IPS-15b (cell line): ENCODE measurements around the gene PAXIP1.

Experiments used
- H3K27me3 ChIP-seq: one replicate; pipeline ENCODE4 v1.6.1; 2013; ENCODE audit warnings: low read length; ENCODE audit not compliant: control insufficient read depth, insufficient read depth
- H3K36me3 ChIP-seq: one replicate; pipeline ENCODE4 v1.6.1; 2013; ENCODE audit warnings: low read length; ENCODE audit not compliant: control insufficient read depth, insufficient read depth
- H3K4me1 ChIP-seq: one replicate; pipeline ENCODE4 v1.6.1; 2013; ENCODE audit warnings: mild to moderate bottlenecking, low read length; ENCODE audit not compliant: control insufficient read depth, insufficient read depth
- H3K4me3 ChIP-seq: one replicate; pipeline ENCODE4 v1.5.1; 2013; ENCODE audit warnings: low read depth, low read length
- H3K9ac ChIP-seq: one replicate; pipeline ENCODE4 v1.6.1; 2013; ENCODE audit warnings: low read depth, mild to moderate bottlenecking, low read length
- H3K9me3 ChIP-seq: one replicate; pipeline ENCODE4 v1.6.1; 2013; ENCODE audit warnings: mild to moderate bottlenecking, low read length; ENCODE audit not compliant: control insufficient read depth, insufficient read depth

The PAXIP1 gene

GRCh38 chr7:154990964-154991540 lies 11.9 kb downstream of the PAXIP1 start:
- Histone ChIP-seq H3K4me3 (no peak overlapping the region), H3K9ac (no peak overlapping the region), H3K27me3 (no peaks in the 10 kb centered on the region), H3K4me1 (peaks cover 6% of the 10 kb centered on the region), H3K9me3 (no peaks in the 10 kb centered on the region), H3K36me3 (peaks cover under 1% of the 10 kb centered on the region)

DNA sequence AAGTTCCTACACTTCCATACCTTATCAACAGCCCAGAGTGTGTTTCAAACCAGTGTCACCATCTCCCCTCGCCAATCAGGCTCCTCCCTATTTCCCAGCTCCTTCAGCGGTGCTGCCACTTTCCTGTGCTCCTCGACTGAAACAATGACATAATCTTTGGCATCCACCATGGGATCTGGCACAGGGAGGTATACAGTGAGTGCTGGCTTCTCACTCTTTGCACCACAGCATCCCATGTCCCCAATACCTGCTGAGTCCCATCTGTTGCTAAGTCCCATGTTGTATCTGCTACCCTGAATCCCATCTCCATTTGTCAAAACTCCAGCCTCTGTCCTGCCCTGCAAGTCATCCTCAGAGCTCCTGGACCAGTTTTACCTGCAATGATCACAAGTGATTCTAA lies 15.4 kb downstream of the PAXIP1 start:
- Histone ChIP-seq H3K9ac (no peak overlapping the region), H3K4me1 (no peaks in the 10 kb centered on the region), H3K9me3 (no peaks in the 10 kb centered on the region), H3K27me3 (no peaks in the 10 kb centered on the region), H3K36me3 (no peaks in the 10 kb centered on the region), H3K4me3 (no peak overlapping the region)

DNA sequence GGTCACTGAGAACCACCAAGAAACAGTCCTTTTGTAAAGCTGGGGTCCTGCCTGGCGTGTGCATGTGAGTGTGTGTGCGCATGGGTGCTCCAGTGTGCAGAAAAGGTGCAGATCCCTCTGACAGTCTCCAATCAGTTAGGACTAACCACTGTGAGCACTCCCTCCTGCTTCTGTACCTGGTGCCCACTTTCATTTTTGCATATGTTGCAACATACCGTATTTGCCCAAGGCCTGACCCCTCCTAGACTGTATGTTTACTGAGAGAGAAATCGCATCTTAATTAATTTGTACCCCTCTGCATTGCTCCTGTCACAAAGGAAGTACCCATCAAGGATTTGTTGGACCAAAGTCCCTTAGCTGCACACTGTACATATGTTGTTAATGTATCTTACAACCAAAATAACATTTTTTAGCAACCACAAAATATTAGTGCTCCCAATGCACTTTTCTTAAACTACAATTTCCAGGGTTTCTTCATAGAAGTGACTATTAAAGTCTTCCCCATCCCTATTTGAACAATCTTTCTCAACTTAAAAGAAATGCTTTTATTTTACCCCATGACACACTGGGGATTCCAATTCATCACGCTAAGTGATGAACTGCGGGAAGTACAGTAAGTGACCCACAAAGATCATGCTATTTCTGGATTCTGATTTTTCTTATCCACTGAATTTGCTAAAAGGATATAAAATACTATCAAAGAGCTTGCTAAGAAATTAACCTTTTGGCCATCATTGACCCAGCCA lies 16.6 kb downstream of the PAXIP1 start:
- Histone ChIP-seq H3K9ac (no peak overlapping the region), H3K9me3 (no peaks in the 10 kb centered on the region), H3K27me3 (no peaks in the 10 kb centered on the region), H3K4me1 (no peaks in the 10 kb centered on the region), H3K4me3 (no peak overlapping the region), H3K36me3 (no peaks in the 10 kb centered on the region)

GRCh38 chr7:154985230-154985629 lies 17.7 kb downstream of the PAXIP1 start:
- Histone ChIP-seq H3K36me3 (no peaks in the 10 kb centered on the region), H3K4me1 (no peaks in the 10 kb centered on the region), H3K4me3 (no peak overlapping the region), H3K9ac (no peak overlapping the region), H3K27me3 (no peaks in the 10 kb centered on the region), H3K9me3 (no peaks in the 10 kb centered on the region)

DNA sequence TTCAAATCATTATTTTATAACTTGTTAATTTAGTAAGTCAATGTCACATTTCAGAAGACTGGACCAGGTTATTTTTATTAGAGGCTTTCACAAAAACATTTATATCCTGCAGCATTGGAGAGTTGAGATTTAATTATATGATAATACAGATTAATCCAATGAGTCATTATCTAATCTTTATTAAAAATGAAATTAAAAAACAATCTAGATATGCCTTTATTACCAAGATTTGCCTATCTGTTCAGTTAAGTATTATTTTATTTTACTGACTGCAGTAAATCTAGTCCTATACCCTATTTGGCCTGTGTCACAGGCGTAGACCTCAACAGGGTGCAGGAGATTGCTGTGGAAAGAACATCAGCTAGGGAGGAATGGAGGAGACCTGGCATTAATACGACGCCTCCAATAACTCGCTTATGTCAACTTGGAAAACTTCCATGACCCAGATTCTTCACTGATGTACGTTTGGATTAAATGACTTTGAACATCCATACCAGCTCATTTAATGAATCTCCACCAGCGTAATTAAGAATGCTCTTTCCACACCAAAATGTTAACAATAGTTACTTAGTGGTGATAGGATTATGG lies 18.2 kb downstream of the PAXIP1 start:
- Histone ChIP-seq H3K36me3 (no peaks in the 10 kb centered on the region), H3K4me1 (no peaks in the 10 kb centered on the region), H3K9me3 (no peaks in the 10 kb centered on the region), H3K27me3 (no peaks in the 10 kb centered on the region), H3K4me3 (no peak overlapping the region), H3K9ac (no peak overlapping the region)

GRCh38 chr7:154978017-154978416 lies 24.9 kb downstream of the PAXIP1 start:
- H3K36me3 ChIP-seq: peaks cover under 1% of the 10 kb centered on the region
- H3K4me1 ChIP-seq: no peaks in the 10 kb centered on the region
- no peaks in the 10 kb centered on the region for H3K9me3 ChIP-seq
- H3K9ac ChIP-seq: no peak overlapping the region
- no peak overlapping the region for H3K4me3 ChIP-seq
- no peaks in the 10 kb centered on the region for H3K27me3 ChIP-seq

DNA sequence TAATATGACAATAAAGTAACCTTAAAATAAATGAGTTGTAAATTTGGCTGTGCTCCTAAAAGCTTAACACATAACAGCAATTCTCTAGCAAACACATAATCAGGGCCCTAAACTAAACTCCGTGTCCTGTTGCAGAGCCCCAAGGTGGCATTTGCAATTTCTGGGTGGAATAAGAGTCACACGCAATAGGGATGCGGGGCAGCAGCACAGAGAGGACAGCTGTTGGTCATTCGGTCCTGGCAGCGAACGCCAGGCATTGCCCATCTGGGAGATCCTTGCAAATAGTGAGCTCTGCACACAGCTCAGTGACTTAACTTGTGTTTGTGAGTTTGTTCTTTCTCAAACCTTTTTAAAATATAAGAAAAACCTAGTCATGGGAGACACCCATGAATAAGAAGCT lies 25.7 kb downstream of the PAXIP1 start:
- no peaks in the 10 kb centered on the region for H3K9me3 ChIP-seq
- H3K27me3 ChIP-seq: no peaks in the 10 kb centered on the region
- peaks cover 4% of the 10 kb centered on the region for H3K36me3 ChIP-seq
- H3K4me1 ChIP-seq: no peaks in the 10 kb centered on the region
- no peak overlapping the region for H3K9ac ChIP-seq
- H3K4me3 ChIP-seq: no peak overlapping the region

- Histone ChIP-seq H3K4me3 (no peak overlapping the region), H3K27me3 (no peaks in the 10 kb centered on the region), H3K9ac (no peak overlapping the region), H3K4me1 (no peaks in the 10 kb centered on the region), H3K36me3 (peaks cover 4% of the 10 kb centered on the region), H3K9me3 (no peaks in the 10 kb centered on the region)
Measured at GRCh38 chr7:154976844-154977243, 26.1 kb downstream of the PAXIP1 start.

DNA sequence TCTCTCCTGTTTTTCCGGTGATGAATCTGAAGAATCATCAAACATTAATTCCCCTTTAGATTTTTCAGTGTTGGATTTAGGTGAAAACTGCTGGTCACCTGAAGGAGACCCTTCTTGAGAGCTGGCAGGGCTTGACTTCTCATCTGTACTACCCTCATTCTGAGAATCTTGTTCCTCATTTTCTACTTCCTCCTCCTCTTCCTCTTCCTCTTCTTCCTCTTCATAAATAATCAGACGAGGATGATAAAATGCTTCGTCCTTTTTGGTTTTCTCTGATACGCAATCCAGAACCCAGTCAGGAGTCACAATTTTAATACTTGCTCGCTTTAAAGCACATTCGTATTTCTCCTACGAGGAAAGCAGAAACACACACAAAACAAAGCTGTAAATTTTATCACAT lies 26.9 kb downstream of the PAXIP1 start:
- Histone ChIP-seq H3K9me3 (no peaks in the 10 kb centered on the region), H3K27me3 (no peaks in the 10 kb centered on the region), H3K36me3 (peaks cover 5% of the 10 kb centered on the region), H3K4me3 (no peak overlapping the region), H3K9ac (no peak overlapping the region), H3K4me1 (no peaks in the 10 kb centered on the region)

GRCh38 chr7:154973381-154973780 lies 29.5 kb downstream of the PAXIP1 start:
- Histone ChIP-seq H3K9ac (no peak overlapping the region), H3K27me3 (no peaks in the 10 kb centered on the region), H3K36me3 (peaks cover 14% of the 10 kb centered on the region), H3K9me3 (no peaks in the 10 kb centered on the region), H3K4me3 (no peak overlapping the region), H3K4me1 (no peaks in the 10 kb centered on the region)

DNA sequence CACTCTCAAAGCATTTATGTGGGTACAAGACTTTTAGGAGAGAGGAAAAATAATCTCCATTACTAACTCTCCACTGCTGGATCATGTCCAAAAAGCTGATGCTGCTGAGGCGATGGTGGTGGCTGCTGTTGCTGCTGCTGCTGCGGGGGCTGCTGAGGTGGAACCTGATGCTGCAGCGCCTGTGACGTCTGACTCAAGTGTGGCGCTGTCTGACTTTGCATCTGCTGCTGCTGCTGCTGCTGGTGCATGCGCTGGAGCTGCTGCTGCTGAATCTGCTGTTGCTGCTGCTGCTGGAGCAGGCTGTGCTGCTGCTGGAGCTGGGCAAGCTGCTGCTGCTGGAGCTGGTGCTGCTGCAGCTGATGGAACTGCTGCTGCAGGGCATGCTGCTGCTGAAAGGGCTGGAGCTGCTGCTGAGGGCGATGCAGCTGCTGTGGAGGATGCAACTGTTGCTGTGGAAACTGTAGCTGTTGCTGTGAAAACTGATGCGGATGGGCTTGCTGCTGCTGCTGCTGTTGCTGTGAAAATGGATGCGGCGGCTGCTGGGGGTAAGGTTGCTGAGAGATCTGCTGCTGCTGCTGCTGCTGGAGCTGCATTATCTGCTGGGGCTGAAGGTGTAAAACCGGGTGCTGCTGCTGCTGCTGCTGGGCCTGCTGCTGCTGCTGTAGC lies 34.5 kb downstream of the PAXIP1 start:
- H3K9ac ChIP-seq: no peak overlapping the region
- no peaks in the 10 kb centered on the region for H3K27me3 ChIP-seq
- H3K9me3 ChIP-seq: no peaks in the 10 kb centered on the region
- no peaks in the 10 kb centered on the region for H3K4me1 ChIP-seq
- peaks cover 18% of the 10 kb centered on the region for H3K36me3 ChIP-seq
- no peak overlapping the region for H3K4me3 ChIP-seq
